ENCODE measurements around the gene NUDT14. TPM values are rescaled to one million over a fixed set of nuclear protein-coding genes. Genes with fewer than 3 reads are reported as not detected.

The NUDT14 gene
- total and polyA plus RNA-seq, 2 experiments from 2014 or later: 14.8 to 38.4 TPM

- TF ChIP-seq STAT1 (IDR thresholded peaks at IDR 0.05; ENCODE audit: unreplicated experiment) (no peak), EZH2 (IDR thresholded peaks at IDR 0.05; ENCODE audit: low read depth, unreplicated experiment) (no peak), JUNB (IDR thresholded peaks at IDR 0.05; ENCODE audit: unreplicated experiment) (no peak), POLR2AphosphoS5 (IDR thresholded peaks at IDR 0.05; ENCODE audit: low read depth) (no peak)
- TF ChIP-seq, protein P1, sequence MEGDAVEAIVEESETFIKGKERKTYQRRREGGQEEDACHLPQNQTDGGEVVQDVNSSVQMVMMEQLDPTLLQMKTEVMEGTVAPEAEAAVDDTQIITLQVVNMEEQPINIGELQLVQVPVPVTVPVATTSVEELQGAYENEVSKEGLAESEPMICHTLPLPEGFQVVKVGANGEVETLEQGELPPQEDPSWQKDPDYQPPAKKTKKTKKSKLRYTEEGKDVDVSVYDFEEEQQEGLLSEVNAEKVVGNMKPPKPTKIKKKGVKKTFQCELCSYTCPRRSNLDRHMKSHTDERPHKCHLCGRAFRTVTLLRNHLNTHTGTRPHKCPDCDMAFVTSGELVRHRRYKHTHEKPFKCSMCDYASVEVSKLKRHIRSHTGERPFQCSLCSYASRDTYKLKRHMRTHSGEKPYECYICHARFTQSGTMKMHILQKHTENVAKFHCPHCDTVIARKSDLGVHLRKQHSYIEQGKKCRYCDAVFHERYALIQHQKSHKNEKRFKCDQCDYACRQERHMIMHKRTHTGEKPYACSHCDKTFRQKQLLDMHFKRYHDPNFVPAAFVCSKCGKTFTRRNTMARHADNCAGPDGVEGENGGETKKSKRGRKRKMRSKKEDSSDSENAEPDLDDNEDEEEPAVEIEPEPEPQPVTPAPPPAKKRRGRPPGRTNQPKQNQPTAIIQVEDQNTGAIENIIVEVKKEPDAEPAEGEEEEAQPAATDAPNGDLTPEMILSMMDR (conservative IDR thresholded peaks at IDR 0.05; ENCODE audit: low read depth in 2 of 2): no peak
- Mint-ChIP-seq H3K36me3 (ENCODE audit: low read depth) (peaks cover 3% of the 10 kb centered on the region; the same call in 1 of the 3 replicates), H3K4me3 (no peak overlapping the region), H3K27ac (no peak overlapping the region), H3K9me3 (no peaks in the 10 kb centered on the region; the same call in 2 of the 3 replicates), H3K27me3 (ENCODE audit: insufficient read depth, low read depth, poor library complexity) (peaks cover 8% of the 10 kb centered on the region), H3K4me1 (no peaks in the 10 kb centered on the region)
- ATAC-seq: no peak
- H3K4me3 ChIP-seq: no peak overlapping the region
- no peak overlapping the region for H2AFZ ChIP-seq
- H3K27ac ChIP-seq (ENCODE audit: low read depth): no peak overlapping the region
- no peaks in the 10 kb centered on the region for H3K27me3 ChIP-seq (ENCODE audit: insufficient read depth)
- no peaks in the 10 kb centered on the region for H3K4me1 ChIP-seq (ENCODE audit: insufficient read depth)
- no peaks in the 10 kb centered on the region; the same call in 1 of the 2 replicates for H4K20me1 ChIP-seq (replicated peaks; ENCODE audit: insufficient read depth)
- no peaks in the 10 kb centered on the region for H3F3A ChIP-seq (replicated peaks; ENCODE audit: low read depth)
- H3K36me3 ChIP-seq (ENCODE audit: insufficient read depth): no peaks in the 10 kb centered on the region
- no peak for DNase-seq (ENCODE audit: low spot score)
- no peak overlapping the region for H3K4me2 ChIP-seq
- no peaks in the 10 kb centered on the region for H3K79me2 ChIP-seq (replicated peaks; ENCODE audit: insufficient read depth)
- no peaks in the 10 kb centered on the region for H3K9me2 ChIP-seq (ENCODE audit: insufficient read depth)
Observed at GRCh38 chr14:105214324-105214915, 33.3 kb upstream of the NUDT14 start.

DNA sequence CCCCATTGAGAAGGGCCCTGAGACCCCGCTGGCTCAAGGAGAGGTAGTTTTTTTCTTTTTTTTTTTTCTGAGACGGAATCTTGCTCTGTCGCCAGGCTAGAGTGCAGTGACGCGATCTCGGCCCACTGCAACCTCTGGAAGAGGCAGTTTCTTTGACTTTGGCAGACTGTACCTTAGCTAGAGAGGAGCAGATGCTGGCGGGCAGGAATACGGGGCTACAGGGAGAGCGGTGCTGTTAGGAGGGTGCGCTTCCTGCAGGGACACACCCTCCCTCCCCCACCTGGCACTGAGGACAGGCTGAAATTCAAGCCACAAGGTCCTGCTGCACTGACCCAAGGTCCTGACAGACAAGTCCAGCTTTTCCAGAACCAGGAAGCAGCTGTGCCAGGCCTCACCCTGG is 32.2 kb upstream of the NUDT14 start:
- Mint-ChIP-seq H3K4me3 (no peak overlapping the region), H3K4me1 (no peaks in the 10 kb centered on the region), H3K27ac (peak overlapping the region; percentile 62; the same call in 1 of the 2 replicates), H3K9me3 (no peaks in the 10 kb centered on the region; the same call in 2 of the 3 replicates), H3K36me3 (ENCODE audit: low read depth) (peaks cover 2% of the 10 kb centered on the region; the same call in 1 of the 3 replicates), H3K27me3 (ENCODE audit: insufficient read depth, low read depth, poor library complexity) (peaks cover 11% of the 10 kb centered on the region)
- no peaks in the 10 kb centered on the region; the same call in 1 of the 2 replicates for H4K20me1 ChIP-seq (replicated peaks; ENCODE audit: insufficient read depth)
- no peak overlapping the region for H3K4me3 ChIP-seq
- no peaks in the 10 kb centered on the region for H3K79me2 ChIP-seq (replicated peaks; ENCODE audit: insufficient read depth)
- no peaks in the 10 kb centered on the region for H3K4me1 ChIP-seq (ENCODE audit: insufficient read depth)
- H3K27ac ChIP-seq (ENCODE audit: low read depth): no peak overlapping the region
- H3K4me2 ChIP-seq: no peak overlapping the region
- no peaks in the 10 kb centered on the region for H3K9me2 ChIP-seq (ENCODE audit: insufficient read depth)
- H3K36me3 ChIP-seq (ENCODE audit: insufficient read depth): no peaks in the 10 kb centered on the region
- H3K27me3 ChIP-seq (ENCODE audit: insufficient read depth): no peaks in the 10 kb centered on the region
- H2AFZ ChIP-seq: no peak overlapping the region
- ATAC-seq (no peak), DNase-seq (ENCODE audit: low spot score) (no peak)
- no peaks in the 10 kb centered on the region for H3F3A ChIP-seq (replicated peaks; ENCODE audit: low read depth)
- TF ChIP-seq EZH2phosphoT487 (IDR thresholded peaks at IDR 0.05; ENCODE audit: unreplicated experiment) (no peak), ZNF331 (CRISPR knock-in tag; IDR thresholded peaks at IDR 0.05; ENCODE audit: low read depth) (no peak), ZNF114 (CRISPR knock-in tag; IDR thresholded peaks at IDR 0.05) (no peak), STAT1 (IDR thresholded peaks at IDR 0.05; ENCODE audit: unreplicated experiment) (no peak)
- TF ChIP-seq, protein P2, sequence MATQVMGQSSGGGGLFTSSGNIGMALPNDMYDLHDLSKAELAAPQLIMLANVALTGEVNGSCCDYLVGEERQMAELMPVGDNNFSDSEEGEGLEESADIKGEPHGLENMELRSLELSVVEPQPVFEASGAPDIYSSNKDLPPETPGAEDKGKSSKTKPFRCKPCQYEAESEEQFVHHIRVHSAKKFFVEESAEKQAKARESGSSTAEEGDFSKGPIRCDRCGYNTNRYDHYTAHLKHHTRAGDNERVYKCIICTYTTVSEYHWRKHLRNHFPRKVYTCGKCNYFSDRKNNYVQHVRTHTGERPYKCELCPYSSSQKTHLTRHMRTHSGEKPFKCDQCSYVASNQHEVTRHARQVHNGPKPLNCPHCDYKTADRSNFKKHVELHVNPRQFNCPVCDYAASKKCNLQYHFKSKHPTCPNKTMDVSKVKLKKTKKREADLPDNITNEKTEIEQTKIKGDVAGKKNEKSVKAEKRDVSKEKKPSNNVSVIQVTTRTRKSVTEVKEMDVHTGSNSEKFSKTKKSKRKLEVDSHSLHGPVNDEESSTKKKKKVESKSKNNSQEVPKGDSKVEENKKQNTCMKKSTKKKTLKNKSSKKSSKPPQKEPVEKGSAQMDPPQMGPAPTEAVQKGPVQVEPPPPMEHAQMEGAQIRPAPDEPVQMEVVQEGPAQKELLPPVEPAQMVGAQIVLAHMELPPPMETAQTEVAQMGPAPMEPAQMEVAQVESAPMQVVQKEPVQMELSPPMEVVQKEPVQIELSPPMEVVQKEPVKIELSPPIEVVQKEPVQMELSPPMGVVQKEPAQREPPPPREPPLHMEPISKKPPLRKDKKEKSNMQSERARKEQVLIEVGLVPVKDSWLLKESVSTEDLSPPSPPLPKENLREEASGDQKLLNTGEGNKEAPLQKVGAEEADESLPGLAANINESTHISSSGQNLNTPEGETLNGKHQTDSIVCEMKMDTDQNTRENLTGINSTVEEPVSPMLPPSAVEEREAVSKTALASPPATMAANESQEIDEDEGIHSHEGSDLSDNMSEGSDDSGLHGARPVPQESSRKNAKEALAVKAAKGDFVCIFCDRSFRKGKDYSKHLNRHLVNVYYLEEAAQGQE (IDR thresholded peaks at IDR 0.05; ENCODE audit: unreplicated experiment): no peak
- TF ChIP-seq, protein P3, sequence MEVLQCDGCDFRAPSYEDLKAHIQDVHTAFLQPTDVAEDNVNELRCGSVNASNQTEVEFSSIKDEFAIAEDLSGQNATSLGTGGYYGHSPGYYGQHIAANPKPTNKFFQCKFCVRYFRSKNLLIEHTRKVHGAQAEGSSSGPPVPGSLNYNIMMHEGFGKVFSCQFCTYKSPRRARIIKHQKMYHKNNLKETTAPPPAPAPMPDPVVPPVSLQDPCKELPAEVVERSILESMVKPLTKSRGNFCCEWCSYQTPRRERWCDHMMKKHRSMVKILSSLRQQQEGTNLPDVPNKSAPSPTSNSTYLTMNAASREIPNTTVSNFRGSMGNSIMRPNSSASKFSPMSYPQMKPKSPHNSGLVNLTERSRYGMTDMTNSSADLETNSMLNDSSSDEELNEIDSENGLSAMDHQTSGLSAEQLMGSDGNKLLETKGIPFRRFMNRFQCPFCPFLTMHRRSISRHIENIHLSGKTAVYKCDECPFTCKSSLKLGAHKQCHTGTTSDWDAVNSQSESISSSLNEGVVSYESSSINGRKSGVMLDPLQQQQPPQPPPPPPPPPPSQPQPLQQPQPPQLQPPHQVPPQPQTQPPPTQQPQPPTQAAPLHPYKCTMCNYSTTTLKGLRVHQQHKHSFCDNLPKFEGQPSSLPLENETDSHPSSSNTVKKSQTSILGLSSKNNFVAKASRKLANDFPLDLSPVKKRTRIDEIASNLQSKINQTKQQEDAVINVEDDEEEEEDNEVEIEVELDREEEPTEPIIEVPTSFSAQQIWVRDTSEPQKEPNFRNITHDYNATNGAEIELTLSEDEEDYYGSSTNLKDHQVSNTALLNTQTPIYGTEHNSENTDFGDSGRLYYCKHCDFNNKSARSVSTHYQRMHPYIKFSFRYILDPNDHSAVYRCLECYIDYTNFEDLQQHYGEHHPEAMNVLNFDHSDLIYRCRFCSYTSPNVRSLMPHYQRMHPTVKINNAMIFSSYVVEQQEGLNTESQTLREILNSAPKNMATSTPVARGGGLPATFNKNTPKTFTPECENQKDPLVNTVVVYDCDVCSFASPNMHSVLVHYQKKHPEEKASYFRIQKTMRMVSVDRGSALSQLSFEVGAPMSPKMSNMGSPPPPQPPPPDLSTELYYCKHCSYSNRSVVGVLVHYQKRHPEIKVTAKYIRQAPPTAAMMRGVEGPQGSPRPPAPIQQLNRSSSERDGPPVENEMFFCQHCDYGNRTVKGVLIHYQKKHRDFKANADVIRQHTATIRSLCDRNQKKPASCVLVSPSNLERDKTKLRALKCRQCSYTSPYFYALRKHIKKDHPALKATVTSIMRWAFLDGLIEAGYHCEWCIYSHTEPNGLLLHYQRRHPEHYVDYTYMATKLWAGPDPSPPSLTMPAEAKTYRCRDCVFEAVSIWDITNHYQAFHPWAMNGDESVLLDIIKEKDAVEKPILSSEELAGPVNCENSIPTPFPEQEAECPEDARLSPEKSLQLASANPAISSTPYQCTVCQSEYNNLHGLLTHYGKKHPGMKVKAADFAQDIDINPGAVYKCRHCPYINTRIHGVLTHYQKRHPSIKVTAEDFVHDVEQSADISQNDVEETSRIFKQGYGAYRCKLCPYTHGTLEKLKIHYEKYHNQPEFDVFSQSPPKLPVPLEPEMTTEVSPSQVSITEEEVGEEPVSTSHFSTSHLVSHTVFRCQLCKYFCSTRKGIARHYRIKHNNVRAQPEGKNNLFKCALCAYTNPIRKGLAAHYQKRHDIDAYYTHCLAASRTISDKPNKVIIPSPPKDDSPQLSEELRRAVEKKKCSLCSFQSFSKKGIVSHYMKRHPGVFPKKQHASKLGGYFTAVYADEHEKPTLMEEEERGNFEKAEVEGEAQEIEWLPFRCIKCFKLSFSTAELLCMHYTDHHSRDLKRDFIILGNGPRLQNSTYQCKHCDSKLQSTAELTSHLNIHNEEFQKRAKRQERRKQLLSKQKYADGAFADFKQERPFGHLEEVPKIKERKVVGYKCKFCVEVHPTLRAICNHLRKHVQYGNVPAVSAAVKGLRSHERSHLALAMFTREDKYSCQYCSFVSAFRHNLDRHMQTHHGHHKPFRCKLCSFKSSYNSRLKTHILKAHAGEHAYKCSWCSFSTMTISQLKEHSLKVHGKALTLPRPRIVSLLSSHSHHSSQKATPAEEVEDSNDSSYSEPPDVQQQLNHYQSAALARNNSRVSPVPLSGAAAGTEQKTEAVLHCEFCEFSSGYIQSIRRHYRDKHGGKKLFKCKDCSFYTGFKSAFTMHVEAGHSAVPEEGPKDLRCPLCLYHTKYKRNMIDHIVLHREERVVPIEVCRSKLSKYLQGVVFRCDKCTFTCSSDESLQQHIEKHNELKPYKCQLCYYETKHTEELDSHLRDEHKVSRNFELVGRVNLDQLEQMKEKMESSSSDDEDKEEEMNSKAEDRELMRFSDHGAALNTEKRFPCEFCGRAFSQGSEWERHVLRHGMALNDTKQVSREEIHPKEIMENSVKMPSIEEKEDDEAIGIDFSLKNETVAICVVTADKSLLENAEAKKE (CRISPR knock-in tag; IDR thresholded peaks at IDR 0.05): no peak
